ENCODE measurements around the gene PLCB4. TPM values are rescaled to one million over a fixed set of nuclear protein-coding genes. Genes with fewer than 3 reads are reported as not detected.
"Not testable (repeated sequence)": the region's sequence is repeated elsewhere in the genome, so short reads cannot be mapped to it uniquely, and the experiment has no call there.

PLCB4 gene
- total and polyA plus RNA-seq, 2 donors, result 11.5 to 32.1 TPM

DNA sequence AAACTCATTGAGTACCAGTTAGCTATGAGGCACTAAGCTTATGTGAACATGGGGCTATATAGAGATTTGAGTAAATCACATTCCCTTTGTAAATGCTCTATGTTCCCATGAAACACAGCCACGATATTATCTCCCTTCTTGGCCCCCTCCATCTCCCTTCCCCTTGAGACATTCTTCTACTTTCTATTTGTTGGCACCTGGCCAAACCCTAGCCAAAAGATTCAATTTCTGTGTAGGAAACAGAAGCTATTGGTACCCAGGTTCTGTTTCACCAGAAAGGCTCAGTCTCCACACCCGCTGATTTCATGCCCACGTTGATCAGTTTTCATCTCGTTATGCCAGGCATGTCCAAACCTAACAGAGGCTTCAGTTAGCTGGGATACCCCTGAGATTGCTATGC, 300.0 kb downstream of the PLCB4 start:
- WGBS, result 84% methylated on average over 4 of the region's 4 CpGs

DNA sequence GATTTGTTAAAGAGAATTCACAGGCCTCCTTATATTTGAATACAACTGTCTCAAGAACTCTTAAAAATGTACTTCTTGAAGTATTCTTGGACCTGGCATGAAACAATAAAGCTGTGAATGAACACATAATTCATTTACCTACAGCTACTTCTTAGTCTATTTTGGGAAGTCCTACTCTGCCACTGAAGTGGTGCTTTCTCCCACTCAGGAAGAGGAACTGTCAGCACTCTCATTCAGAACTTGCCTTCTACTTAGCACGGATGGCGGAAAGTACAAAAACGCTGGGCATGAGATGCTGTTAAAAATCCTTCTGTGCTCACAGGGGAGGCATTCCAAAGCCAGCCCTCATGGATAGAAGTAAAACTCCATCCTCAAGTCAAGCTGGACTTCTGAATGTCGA, 300.7 kb downstream of the PLCB4 start:
- 94% methylated on average over 4 of the region's 4 CpGs for WGBS
- no peak overlapping the region for H3K4me3 ChIP-seq (ENCODE audit: low read depth, low read length)
- H3K27ac ChIP-seq (ENCODE audit: low read depth), result no peak overlapping the region
- no peak for DNase-seq (ENCODE audit: extremely low spot score)
- no peaks in the 10 kb centered on the region for H3K36me3 ChIP-seq (ENCODE audit: insufficient read depth)
- no peaks in the 10 kb centered on the region for H3K4me1 ChIP-seq (ENCODE audit: insufficient read depth)

More for the DNA sequence above, 300.0 kb downstream of the PLCB4 start:
- Histone ChIP-seq H3K36me3 (ENCODE audit: insufficient read depth) (no peaks in the 10 kb centered on the region), H3K4me3 (ENCODE audit: low read depth, low read length) (no peak overlapping the region), H3K4me1 (ENCODE audit: insufficient read depth) (no peaks in the 10 kb centered on the region), H3K27ac (ENCODE audit: low read depth) (no peak overlapping the region)
- DNase-seq (ENCODE audit: extremely low spot score), result no peak

DNA sequence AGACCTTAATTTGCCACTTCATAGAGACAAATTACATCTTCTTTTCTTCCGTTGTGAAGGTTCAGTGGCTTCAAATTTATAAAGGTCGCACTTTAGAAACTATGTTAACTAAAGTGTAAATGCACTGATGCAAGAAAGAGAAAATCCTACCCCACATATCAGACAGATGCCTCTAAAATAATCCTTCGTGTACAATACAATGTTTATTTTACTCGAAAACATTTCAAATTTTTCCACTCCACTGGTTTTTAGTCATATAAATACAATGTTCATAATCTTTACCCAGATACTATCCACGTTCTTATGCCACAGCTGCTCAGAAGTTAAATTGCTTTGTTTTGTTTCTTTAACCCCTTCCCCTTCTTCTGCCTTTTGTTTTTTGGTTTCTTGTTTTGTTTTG, 305.2 kb downstream of the PLCB4 start:
- H3K4me1 ChIP-seq (ENCODE audit: insufficient read depth), result no peaks in the 10 kb centered on the region
- no peak overlapping the region for H3K4me3 ChIP-seq (ENCODE audit: low read depth, low read length)
- WGBS, result 57% methylated on average over 5 of the region's 5 CpGs
- no peak for DNase-seq (ENCODE audit: extremely low spot score)
- no peaks in the 10 kb centered on the region for H3K36me3 ChIP-seq (ENCODE audit: insufficient read depth)
- no peak overlapping the region for H3K27ac ChIP-seq (ENCODE audit: low read depth)

DNA sequence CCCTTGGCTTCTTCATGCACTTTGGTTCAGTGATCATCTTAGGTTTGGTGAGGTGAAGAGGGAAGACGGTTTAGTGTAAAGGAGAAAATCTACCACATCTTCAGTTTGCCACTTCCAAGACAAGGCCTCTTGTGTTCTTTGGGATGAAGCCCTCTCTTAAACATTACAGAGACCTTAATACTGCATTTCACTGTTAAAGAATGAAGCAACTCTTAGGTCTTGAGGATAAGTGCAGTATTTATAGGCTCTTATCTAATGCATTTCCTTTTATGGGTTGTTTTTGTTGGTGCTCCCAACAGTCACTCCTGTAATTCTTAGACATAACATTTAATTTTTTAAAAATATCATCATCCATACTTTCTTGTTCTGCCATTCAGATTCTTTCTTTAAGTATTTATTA, 305.6 kb downstream of the PLCB4 start:
- Histone ChIP-seq H3K36me3 (ENCODE audit: insufficient read depth) (no peaks in the 10 kb centered on the region), H3K27ac (ENCODE audit: low read depth) (no peak overlapping the region), H3K4me1 (ENCODE audit: insufficient read depth) (no peaks in the 10 kb centered on the region), H3K4me3 (ENCODE audit: low read depth, low read length) (no peak overlapping the region)
- no peak for DNase-seq (ENCODE audit: extremely low spot score)
- 97% methylated on average over 1 of the region's 1 CpG for WGBS

DNA sequence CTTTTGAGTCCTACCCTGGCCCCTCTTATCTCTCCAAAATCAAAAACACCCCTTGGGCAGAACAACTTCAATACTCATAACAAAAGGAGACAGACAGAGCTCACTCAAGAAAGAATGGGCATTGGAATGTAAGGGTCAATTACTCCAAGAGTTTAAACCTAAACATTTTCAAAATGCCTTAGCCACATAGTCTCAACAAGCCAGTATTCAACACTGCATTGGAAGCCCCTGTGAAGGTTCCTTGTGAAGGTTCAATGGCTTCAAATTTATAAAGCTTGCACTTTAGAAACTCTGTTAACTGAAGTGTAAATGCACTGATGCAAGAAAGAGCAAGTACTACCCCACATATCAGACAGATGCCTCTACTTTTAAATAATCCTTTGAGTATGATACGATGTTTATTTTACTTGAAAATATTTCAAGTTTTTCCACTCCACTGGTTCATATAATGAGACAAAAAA, 306.4 kb downstream of the PLCB4 start:
- H3K4me3 ChIP-seq (ENCODE audit: low read depth, low read length), result no peak overlapping the region
- no peaks in the 10 kb centered on the region for H3K4me1 ChIP-seq (ENCODE audit: insufficient read depth)
- no peak for DNase-seq (ENCODE audit: extremely low spot score)
- H3K36me3 ChIP-seq (ENCODE audit: insufficient read depth), result no peaks in the 10 kb centered on the region
- H3K27ac ChIP-seq (ENCODE audit: low read depth), result no peak overlapping the region
- WGBS, result 75% methylated on average over 1 of the region's 1 CpG

DNA sequence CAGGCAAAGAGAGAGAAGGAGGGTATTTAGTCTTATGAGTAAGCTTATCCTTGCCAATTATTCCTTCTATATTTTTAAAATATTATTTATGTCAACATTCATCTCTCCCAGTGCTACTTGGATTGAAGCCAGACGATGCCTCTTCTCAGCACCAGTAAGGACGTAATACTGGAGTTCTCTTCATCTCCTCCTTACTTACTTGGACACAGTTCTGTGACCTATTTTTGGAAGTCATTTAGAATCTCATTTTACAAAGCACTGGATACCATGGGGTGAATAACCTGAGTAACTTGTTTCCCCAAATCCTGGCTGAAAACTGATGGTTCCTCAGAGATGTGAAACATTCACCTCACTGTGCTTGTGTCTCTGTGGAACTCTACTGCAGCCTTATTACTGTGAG, 308.1 kb downstream of the PLCB4 start:
- 54% methylated on average over 2 of the region's 2 CpGs for WGBS
- H3K4me3 ChIP-seq (ENCODE audit: low read depth, low read length), result no peak overlapping the region

DNA sequence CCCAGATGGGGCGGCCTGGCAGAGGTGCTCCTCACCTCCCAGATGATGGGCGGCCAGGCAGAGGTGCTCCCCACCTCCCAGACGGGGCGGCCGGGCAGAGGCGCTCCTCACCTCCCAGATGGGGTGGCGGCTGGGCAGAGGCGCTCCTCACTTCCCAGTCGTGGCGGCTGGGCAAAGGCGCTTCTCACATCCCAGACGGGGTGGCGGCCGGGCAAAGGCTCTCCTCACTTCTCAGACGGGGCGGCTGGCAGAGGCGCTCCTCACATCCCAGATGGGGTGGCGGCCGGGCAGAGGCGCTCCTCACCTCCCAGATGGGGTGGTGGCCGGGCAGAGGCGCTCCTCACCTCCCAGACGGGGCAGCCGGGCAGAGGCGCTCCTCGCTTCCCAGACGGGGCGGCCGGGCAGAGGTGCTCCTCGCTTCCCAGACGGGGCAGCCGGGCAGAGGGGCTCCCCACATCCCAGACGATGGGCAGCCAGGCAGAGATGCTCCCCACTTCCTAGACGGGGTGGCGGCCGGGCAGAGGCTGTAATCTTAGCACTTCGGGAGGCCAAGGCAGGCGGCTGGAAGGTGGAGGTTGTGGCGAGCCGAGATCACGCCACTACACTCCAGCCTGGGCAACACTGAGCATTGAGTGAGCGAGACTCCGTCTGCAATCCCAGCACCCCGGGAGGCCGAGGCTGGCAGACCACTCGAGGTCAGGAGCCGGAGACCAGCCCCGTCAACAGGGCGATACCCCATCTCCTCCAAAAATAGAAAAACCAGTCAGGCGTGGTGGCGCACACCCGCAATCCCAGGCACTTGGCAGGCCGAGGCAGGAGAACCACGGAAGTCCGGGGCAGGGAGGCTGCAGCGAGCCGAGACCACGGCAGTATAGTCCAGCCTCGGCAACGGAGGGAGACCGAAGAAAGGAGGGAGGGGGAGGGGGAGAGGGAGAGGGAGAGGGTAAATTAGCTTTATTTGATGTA, 316.7 kb downstream of the PLCB4 start:
- H3K36me3 ChIP-seq (ENCODE audit: insufficient read depth); H3K4me1 ChIP-seq (ENCODE audit: insufficient read depth); H3K4me3 ChIP-seq (ENCODE audit: low read depth, low read length); H3K27ac ChIP-seq (ENCODE audit: low read depth); DNase-seq (ENCODE audit: extremely low spot score): not testable (repeated sequence)
- 96% methylated on average over 61 of the region's 61 CpGs for WGBS

More for the DNA sequence above, 308.1 kb downstream of the PLCB4 start:
- Histone ChIP-seq H3K4me1 (ENCODE audit: insufficient read depth) (no peaks in the 10 kb centered on the region), H3K27ac (ENCODE audit: low read depth) (no peak overlapping the region), H3K36me3 (ENCODE audit: insufficient read depth) (no peaks in the 10 kb centered on the region)
- DNase-seq (ENCODE audit: extremely low spot score), result no peak

DNA sequence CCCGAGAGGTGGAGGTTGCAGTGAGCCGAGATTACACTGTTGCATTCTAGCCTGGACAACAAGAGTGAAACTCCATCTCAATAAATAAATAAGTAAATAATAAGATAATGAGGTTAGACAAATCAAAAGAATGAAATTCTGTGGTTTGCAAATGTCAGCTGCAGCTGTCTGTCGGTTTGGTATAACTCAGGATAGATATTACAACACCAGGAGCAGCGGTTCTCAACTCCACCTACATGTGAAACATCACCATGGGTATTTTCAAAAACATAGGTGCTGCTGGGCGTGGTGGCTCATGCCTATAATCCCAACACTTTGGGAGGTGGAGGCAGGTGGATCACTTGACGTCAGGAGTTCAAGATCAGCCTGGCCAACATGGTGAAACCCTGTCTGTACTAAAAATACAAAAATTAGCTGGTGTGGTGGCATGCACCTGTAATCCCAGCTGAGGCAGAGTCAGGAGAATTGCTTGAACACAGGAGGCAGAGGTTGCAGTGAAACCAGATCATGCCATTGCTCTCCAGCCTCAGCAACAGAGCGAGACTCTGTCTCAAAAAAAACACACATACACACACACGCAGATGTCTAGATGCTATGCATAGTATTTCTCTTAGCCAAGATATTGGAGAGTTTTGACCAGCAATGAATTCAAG, 319.4 kb downstream of the PLCB4 start:
- Histone ChIP-seq H3K36me3 (ENCODE audit: insufficient read depth) (peaks cover 2% of the 10 kb centered on the region), H3K4me1 (ENCODE audit: insufficient read depth) (no peaks in the 10 kb centered on the region), H3K27ac (ENCODE audit: low read depth) (no peak overlapping the region), H3K4me3 (ENCODE audit: low read depth, low read length) (no peak overlapping the region)
- 96% methylated on average over 8 of the region's 8 CpGs for WGBS
- no peak for DNase-seq (ENCODE audit: extremely low spot score)

DNA sequence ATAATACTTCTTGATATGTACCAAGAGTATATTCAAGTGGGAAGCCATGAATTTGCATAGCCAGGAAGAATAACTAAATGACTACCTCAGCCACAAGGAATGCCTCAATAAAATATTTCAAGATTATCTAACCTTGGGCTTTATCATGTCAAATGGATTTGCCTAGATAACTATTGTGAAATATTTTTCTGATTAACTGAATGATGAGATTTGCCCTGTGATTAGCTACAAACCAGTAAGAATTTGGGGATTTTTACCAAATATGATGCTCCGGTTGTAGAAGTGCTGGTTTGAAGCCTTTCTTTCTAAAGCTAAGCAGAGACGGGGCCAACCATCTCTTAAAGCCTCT, 319.9 kb downstream of the PLCB4 start:
- Histone ChIP-seq H3K4me1 (ENCODE audit: insufficient read depth) (no peaks in the 10 kb centered on the region), H3K27ac (ENCODE audit: low read depth) (no peak overlapping the region), H3K36me3 (ENCODE audit: insufficient read depth) (peaks cover 2% of the 10 kb centered on the region), H3K4me3 (ENCODE audit: low read depth, low read length) (no peak overlapping the region)
- no peak for DNase-seq (ENCODE audit: extremely low spot score)
- 91% methylated on average over 2 of the region's 2 CpGs for WGBS

DNA sequence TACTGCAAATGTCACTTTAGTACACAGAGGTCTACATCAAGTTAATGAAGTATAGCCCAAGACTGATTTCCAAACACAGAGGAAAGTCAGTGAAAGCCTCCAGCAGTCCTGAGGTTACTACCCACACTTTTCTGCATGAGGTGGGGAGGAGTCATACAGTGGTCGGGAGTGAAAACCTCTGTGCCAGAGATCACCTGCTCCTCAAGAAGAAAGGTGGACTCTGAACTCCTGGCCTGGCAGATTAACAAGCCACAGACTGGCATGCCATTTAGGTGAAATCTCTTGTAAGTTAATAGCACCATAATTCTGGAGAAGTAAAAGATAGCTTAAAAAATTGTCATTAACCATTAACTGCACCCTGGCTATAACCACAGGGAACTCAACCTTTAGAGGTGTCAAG, 320.5 kb downstream of the PLCB4 start:
- Histone ChIP-seq H3K27ac (ENCODE audit: low read depth) (no peak overlapping the region), H3K36me3 (ENCODE audit: insufficient read depth) (no peaks in the 10 kb centered on the region), H3K4me1 (ENCODE audit: insufficient read depth) (no peaks in the 10 kb centered on the region), H3K4me3 (ENCODE audit: low read depth, low read length) (no peak overlapping the region)
- no peak for DNase-seq (ENCODE audit: extremely low spot score)
- 91% methylated on average over 1 of the region's 1 CpG for WGBS

DNA sequence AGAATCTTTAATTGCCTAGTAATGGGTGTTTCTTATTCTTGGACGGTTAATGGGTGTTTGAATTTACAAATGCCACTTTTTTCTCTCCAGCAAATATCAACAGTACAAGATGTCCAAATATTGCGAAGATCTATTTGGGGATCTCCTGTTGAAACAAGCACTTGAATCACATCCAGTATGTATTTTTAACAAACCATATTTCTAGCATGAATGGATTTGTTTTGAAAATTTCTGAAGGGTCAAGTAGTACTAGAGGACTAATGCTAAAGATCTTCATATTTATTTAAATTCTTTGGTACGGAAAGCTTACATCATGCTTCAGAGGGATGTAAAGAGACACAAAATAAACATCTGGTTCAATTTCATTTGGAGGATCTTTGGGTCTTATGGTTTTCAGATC, 321.6 kb downstream of the PLCB4 start:
- no peaks in the 10 kb centered on the region for H3K36me3 ChIP-seq (ENCODE audit: insufficient read depth)
- no peak overlapping the region for H3K27ac ChIP-seq (ENCODE audit: low read depth)
- no peak for DNase-seq (ENCODE audit: extremely low spot score)
- no peak overlapping the region for H3K4me3 ChIP-seq (ENCODE audit: low read depth, low read length)
- no peaks in the 10 kb centered on the region for H3K4me1 ChIP-seq (ENCODE audit: insufficient read depth)
- 73% methylated on average over 3 of the region's 3 CpGs for WGBS

DNA sequence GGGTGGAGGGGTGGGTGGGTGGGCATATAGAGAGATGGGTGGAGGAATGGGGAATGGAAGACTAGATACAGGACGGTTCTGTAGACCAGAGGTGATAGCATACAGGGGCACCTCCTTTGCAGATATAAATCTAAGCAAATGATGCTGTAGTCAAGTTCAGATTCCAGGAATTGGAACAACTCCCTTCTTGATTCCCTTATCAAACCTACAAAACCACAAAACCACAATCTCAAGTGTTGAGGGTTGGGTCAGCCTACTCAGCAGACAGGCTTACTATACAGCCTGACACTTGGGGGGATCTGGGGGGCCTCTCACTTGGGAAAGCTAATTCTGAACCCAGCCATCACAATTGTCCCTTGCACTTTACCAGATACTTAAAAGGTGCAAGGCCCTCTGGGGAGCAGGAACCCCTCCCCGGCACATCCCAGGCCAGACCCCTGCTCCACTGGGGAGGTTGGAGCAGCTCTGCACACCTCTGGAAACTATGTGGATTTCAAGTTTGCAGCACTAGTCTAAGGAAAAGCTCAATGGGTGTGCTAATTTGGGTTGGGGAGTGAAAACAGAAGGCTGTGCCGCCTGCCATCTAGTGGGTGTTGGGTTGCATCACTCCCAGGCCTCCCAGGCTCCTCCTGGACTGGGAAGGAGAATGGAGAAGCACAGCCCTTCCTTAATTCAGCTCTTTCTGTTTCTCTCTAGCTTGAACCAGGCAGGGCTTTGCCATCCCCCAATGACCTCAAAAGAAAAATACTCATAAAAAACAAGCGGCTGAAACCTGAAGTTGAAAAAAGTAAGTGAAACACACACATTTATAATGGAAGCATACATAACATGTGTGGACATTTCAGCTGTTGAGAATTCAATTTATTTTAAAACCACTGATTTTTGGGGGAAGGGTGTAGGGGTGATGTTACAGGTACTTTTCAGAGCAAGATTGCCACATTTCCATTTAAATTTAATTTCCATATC, 324.3 kb downstream of the PLCB4 start:
- WGBS, result 43% methylated on average over 4 of the region's 4 CpGs
- Histone ChIP-seq H3K36me3 (ENCODE audit: insufficient read depth) (no peaks in the 10 kb centered on the region), H3K4me1 (ENCODE audit: insufficient read depth) (no peaks in the 10 kb centered on the region), H3K27ac (ENCODE audit: low read depth) (no peak overlapping the region), H3K4me3 (ENCODE audit: low read depth, low read length) (no peak overlapping the region)
- DNase-seq (ENCODE audit: extremely low spot score), result peak; percentile 10

DNA sequence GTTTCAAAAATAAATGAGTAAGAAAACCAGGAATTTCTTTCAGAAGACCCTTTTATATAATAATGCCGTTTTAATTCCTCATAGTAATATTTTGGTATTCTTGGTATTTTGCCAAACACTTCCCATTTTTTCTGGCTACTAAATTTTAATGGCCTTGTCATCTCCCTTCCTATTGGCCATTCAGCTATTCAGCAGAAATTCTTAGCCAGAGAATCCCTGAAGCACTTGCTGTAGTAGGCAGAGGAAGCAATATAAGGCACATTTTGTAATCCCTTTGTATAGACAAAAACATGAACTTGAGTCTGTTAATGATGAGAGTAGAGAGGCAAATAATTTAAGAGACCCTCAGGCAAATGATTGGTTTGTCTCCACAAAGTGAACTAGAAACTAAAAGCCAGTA, 327.1 kb downstream of the PLCB4 start:
- Histone ChIP-seq H3K4me1 (ENCODE audit: insufficient read depth) (no peaks in the 10 kb centered on the region), H3K4me3 (ENCODE audit: low read depth, low read length) (no peak overlapping the region), H3K36me3 (ENCODE audit: insufficient read depth) (no peaks in the 10 kb centered on the region), H3K27ac (ENCODE audit: low read depth) (no peak overlapping the region)
- 78% methylated on average over 1 of the region's 1 CpG for WGBS
- DNase-seq (ENCODE audit: extremely low spot score), result no peak
